ENCODE measurements around the gene SH3GL2. TPM values are rescaled to one million over a fixed set of nuclear protein-coding genes. Genes with fewer than 3 reads are reported as not detected.

The SH3GL2 gene
- total RNA-seq, 1 experiment from 2014 or later, result not detected

DNA sequence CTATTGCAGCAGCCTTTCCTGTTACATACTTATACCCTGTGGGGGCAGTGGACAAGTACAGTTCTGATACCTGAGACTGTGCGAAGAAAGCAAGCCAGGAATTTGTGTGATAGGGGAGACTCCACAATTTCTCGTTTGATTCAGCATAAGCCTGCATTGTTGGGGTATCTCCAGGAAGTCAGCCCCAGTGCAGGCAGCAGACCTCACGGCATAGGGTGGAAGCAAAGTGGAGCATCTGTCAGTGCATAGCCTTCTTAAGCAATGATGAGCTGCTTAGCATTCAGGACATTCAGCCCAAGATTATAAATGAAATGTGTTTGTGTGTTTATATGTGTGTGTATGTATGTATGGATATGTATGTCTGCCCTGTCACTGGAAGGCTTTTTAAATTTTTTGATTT, 157.0 kb downstream of the SH3GL2 start:
- Histone ChIP-seq H3K27ac (ENCODE audit: low read length) (no peak overlapping the region), H3K9me3 (ENCODE audit: control insufficient read depth, insufficient read depth, low read depth, low read length) (no peaks in the 10 kb centered on the region), H3K4me3 (ENCODE audit: low read depth in 2 of 2, low read length in 2 of 2) (no peak overlapping the region), H3K36me3 (ENCODE audit: control insufficient read depth, insufficient read depth, low read length) (no peaks in the 10 kb centered on the region), H3K27me3 (ENCODE audit: control insufficient read depth, insufficient read depth, low read length) (no peaks in the 10 kb centered on the region), H3K4me1 (ENCODE audit: control insufficient read depth, insufficient read depth, low read length) (no peaks in the 10 kb centered on the region)
- CTCF ChIA-PET, result no interaction called here
- in situ Hi-C loops (cut with HindIII; ENCODE audit: low pct_unique_long_range_greater_than_20kb, low sequenced_read_pairs), result no loop called here
- DNase-seq (ENCODE audit: low read depth, low spot score), result no peak
- no peak for TF ChIP-seq SIN3A (IDR thresholded peaks at IDR 0.05; ENCODE audit: borderline replicate concordance, insufficient read depth, low read depth, low read length)
- TF ChIP-seq POLR2AphosphoS5 (IDR thresholded peaks at IDR 0.05; ENCODE audit: low read depth, low read length), result no peak
- TF ChIP-seq CTCF (IDR thresholded peaks at IDR 0.05), result no peak
- TF ChIP-seq REST (IDR thresholded peaks at IDR 0.05; ENCODE audit: insufficient read depth in 1 of 2, low read depth in 2 of 2, low read length in 1 of 2), result no peak
- no peak for TF ChIP-seq TCF7L2 (IDR thresholded peaks at IDR 0.05; ENCODE audit: low read depth, low read length)
- no TSS peak for BruUV-seq (replicated peaks)
- intact Hi-C loops (cut with micrococcal nuclease; ENCODE audit: unreplicated experiment), result no loop called here
- POLR2A ChIA-PET, result no interaction called here
- no peak for ATAC-seq

DNA sequence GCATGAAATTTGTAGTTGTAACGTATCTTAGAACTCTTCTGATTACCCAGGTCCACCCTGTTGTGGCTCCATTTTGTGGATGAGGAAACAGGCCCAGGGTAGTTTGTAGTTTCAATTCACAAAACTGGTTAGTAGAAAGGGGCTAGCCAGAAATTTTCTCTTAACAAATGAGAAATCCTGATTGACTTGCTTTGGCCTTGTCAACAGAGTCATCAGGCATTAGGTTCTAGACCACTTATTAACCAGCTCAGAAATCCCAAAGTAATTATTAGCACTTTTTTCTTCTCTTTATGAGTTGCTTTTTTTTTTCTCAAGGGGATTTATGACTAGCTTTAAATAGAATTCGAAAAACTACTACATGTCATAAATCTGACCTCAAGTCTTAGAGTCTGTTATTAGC, 160.2 kb downstream of the SH3GL2 start:
- Histone ChIP-seq H3K4me1 (ENCODE audit: control insufficient read depth, insufficient read depth, low read length) (no peaks in the 10 kb centered on the region), H3K9me3 (ENCODE audit: control insufficient read depth, insufficient read depth, low read depth, low read length) (no peaks in the 10 kb centered on the region), H3K27me3 (ENCODE audit: control insufficient read depth, insufficient read depth, low read length) (no peaks in the 10 kb centered on the region), H3K4me3 (ENCODE audit: low read depth in 2 of 2, low read length in 2 of 2) (no peak overlapping the region), H3K27ac (ENCODE audit: low read length) (no peak overlapping the region), H3K36me3 (ENCODE audit: control insufficient read depth, insufficient read depth, low read length) (no peaks in the 10 kb centered on the region)
- no TSS peak for BruUV-seq (replicated peaks)
- TF ChIP-seq CTCF (IDR thresholded peaks at IDR 0.05) (no peak), POLR2AphosphoS5 (IDR thresholded peaks at IDR 0.05; ENCODE audit: low read depth, low read length) (no peak)
- intact Hi-C loops (cut with micrococcal nuclease; ENCODE audit: unreplicated experiment) (no loop called here), in situ Hi-C loops (cut with HindIII; ENCODE audit: low pct_unique_long_range_greater_than_20kb, low sequenced_read_pairs) (no loop called here)
- ChIA-PET POLR2A (no interaction called here), CTCF (no interaction called here)
- ATAC-seq (no peak), DNase-seq (ENCODE audit: low read depth, low spot score) (no peak)

- no peak for TF ChIP-seq POLR2AphosphoS5 (IDR thresholded peaks at IDR 0.05; ENCODE audit: low read depth, low read length)
- TF ChIP-seq SIN3A (IDR thresholded peaks at IDR 0.05; ENCODE audit: borderline replicate concordance, insufficient read depth, low read depth, low read length), result no peak
- no peak for TF ChIP-seq REST (IDR thresholded peaks at IDR 0.05; ENCODE audit: insufficient read depth in 1 of 2, low read depth in 2 of 2, low read length in 1 of 2)
- TF ChIP-seq TCF7L2 (IDR thresholded peaks at IDR 0.05; ENCODE audit: low read depth, low read length), result no peak
- no peak for TF ChIP-seq CTCF (IDR thresholded peaks at IDR 0.05)
- ATAC-seq (no peak), DNase-seq (ENCODE audit: low read depth, low spot score) (no peak)
- intact Hi-C loops (cut with micrococcal nuclease; ENCODE audit: unreplicated experiment) (no loop called here), in situ Hi-C loops (cut with HindIII; ENCODE audit: low pct_unique_long_range_greater_than_20kb, low sequenced_read_pairs) (no loop called here)
- Histone ChIP-seq H3K27me3 (ENCODE audit: control insufficient read depth, insufficient read depth, low read length) (no peaks in the 10 kb centered on the region), H3K4me3 (ENCODE audit: low read depth in 2 of 2, low read length in 2 of 2) (no peak overlapping the region), H3K27ac (ENCODE audit: low read length) (no peak overlapping the region), H3K9me3 (ENCODE audit: control insufficient read depth, insufficient read depth, low read depth, low read length) (no peaks in the 10 kb centered on the region), H3K4me1 (ENCODE audit: control insufficient read depth, insufficient read depth, low read length) (no peaks in the 10 kb centered on the region), H3K36me3 (ENCODE audit: control insufficient read depth, insufficient read depth, low read length) (no peaks in the 10 kb centered on the region)
- POLR2A ChIA-PET, result no interaction called here
- CTCF ChIA-PET, result no interaction called here
- BruUV-seq (replicated peaks), result no TSS peak
These were observed 160.9 kb downstream of the SH3GL2 start for GRCh38 chr9:17739736-17740135.

All from Panc1 (cell line).